Activated CD8-positive, alpha-beta memory T cell treated with anti-CD3 and anti-CD28 coated beads for 36 hours (primary cell): ENCODE data around the gene PPM1D. TPM values are rescaled to one million over a fixed set of nuclear protein-coding genes. Genes with fewer than 3 reads are reported as not detected.
"Not testable (repeated sequence)": the region's sequence is repeated elsewhere in the genome, so short reads cannot be mapped to it uniquely, and the experiment has no call there.

ENCODE experiments used
- CTCF ChIA-PET: fragments of 350-600 bp; sonication (Branson Sonifier 250); formaldehyde crosslinking; loops from one replicate; lab custom pipeline; 2021; ENCODE audit warnings: antibody characterized with exemption; lab: Charles Lee
- POLR2A ChIA-PET: fragments of 350-600 bp; sonication (Branson Sonifier 250); formaldehyde crosslinking; loops from one replicate; lab custom pipeline; 2021; ENCODE audit warnings: antibody characterized with exemption; lab: Charles Lee
- total RNA-seq, 2 experiments: library from RNA; stranded (reverse); gene quantifications; one replicate each; pipeline ENCODE4 v1.2.3, GENCODE V29; 2021

PPM1D gene
- 10 to 100 TPM; 14.0 to 14.5 TPM for total RNA-seq

DNA sequence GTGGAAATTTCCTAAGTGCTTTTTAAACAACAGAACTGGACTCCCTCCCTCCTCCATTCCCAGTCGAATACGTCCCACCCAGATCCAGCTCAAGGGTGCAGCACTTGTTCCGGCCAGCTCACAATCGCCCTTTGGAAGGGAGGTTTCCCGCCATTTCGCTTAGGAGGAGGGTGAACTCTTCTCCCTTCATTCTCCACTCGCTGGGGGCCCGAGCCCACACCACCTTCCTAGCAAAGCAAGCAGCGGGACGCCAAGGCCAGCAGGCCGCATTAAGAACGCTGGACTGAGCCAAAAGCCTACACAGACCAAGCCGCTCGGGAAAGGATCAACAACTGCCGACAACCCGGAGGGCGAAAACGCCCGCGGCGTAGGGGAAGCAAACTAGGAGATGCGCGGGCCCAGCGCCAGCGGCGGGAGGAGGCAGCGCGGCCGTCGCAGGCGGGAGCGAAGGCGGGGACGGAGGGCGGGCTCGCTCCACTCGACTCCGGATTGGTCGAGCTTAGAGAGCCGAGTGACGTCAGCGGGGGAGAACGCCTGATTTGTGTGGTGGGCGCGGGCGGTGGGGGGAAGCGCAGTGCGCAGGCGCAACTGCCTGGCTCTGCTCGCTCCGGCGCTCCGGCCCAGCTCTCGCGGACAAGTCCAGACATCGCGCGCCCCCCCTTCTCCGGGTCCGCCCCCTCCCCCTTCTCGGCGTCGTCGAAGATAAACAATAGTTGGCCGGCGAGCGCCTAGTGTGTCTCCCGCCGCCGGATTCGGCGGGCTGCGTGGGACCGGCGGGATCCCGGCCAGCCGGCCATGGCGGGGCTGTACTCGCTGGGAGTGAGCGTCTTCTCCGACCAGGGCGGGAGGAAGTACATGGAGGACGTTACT lies at the start of gene PPM1D:
Gene PPM1D (plus strand): TSS at position 574 of the 870 bp plus-strand sequence. CDS start 222 bp downstream, at position 796.
- ChIA-PET POLR2A (interaction anchor here (1.2 to 1.6 kb wide), 3 partner anchors 23 to 78 kb away, joined by 3 to 5 read pairs (median 3); partner anchors contain the start of gene BCAS3), CTCF (interaction anchor here (1.4 kb wide), 1 partner anchor 39 kb away, joined by 3 read pairs; no protein-coding TSS in a partner anchor)

GRCh38 chr17:60552255-60552654 lies 47.7 kb upstream of the PPM1D start:
- POLR2A ChIA-PET, CTCF ChIA-PET: not testable (repeated sequence)

DNA sequence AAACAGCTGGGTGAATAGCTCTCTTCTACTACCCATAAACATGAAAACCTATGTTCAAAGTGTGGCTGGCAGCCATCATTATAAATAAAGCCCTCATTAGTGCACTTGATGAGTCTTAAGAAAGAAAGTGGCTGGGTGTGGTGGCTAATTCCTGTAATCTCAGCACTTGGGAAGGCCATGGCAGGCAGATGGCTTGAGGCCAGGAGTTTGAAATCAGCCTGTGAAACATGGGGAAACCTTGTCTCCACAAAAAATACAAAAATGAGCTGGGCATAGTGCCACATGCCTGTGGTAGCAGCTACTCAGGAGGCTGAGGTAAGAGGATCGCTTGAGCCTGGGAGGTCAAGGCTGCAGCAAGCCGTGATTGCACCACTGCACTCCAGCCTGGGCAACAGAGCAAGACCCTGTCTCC lies 45.6 kb upstream of the PPM1D start:
- CTCF ChIA-PET: no interaction called here
- POLR2A ChIA-PET: no interaction called here

DNA sequence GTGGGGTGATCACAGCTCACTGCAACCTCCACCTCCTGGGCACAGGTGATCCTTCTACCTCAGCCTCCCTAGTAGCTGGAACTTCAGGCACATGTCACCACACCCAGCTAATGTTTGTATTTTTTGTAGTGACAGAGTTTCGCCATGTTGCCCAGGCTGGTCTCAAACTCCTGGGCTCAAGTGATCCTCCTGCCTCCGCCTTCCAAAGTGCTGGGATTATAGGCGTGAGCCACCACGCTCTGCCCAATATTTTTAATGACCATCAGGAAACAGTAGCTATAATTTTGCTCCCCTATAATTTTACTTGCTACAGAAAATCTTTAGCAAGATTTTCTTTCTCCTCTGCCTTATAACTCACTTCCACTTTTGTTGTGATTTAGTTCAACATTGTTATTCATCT lies 44.2 kb upstream of the PPM1D start:
- ChIA-PET POLR2A (no interaction called here), CTCF (no interaction called here)

GRCh38 chr17:60557805-60558204 lies 42.2 kb upstream of the PPM1D start:
- ChIA-PET CTCF (no interaction called here), POLR2A (interaction anchor here (0.6 kb wide), 1 partner anchor 254 kb away, joined by 6 read pairs; no protein-coding TSS in a partner anchor)

DNA sequence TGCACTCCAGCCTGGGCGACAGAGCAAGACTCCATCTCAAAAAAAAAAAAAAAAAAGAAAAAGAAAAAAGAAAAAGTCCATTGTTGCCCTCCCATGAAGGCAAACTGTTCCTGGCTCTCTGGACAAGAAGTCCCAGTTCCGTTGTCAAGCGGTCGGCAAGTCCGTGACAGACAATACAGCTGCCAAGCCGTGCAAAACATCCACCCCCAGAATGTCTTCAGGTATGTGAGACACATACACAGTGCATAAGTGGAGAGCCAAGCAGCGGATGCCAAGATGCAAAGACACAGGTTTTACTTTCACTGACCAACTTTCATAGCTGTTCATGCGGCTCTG lies 40.4 kb upstream of the PPM1D start:
- ChIA-PET POLR2A (no interaction called here), CTCF (interaction anchor here (0.6 kb wide), 1 partner anchor 52 kb away, joined by 3 read pairs; no protein-coding TSS in a partner anchor)

DNA sequence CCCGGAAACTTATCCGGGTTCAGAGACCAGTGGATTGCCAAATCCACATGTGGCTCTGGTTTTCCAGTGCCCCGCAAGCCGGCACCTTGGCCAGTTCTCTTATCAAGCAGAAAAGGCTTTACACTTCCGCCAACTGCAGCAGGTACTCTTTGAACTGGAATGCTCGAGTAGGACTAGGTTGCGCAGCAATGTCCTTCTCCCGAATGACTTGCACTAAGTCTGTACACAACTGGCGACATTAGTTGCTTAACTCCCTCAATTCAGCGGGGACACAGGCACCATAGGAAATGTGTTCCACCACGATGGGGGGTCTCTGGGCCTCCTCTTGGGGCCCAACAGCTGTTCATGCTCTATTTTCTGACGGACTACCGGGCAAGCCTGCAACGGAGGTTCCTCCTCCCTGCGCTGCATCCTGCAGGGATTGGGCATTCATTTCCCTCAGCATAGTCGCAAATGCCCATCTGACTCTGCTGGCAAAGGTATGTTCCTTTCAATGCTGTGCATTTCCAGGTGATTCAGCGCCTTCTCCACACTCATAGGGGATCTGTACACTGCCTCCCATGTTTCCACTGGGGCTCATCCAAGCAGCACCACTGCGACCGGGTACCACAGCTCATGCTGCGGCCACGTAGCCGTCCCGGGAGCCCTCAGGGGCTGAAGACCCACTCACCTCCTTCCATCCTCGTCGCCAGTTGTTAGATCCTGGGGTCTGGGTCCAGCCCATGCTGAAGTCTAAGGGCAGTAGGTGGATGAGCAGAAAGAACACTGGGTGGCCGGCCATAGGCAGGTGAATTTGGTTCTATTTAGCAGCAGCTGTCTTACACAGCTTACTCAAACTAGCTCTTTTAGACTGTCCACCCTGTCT lies 39.8 kb upstream of the PPM1D start:
- CTCF ChIA-PET: no interaction called here
- POLR2A ChIA-PET: no interaction called here

GRCh38 chr17:60560860-60561257 lies 39.1 kb upstream of the PPM1D start:
- POLR2A ChIA-PET: no interaction called here
- CTCF ChIA-PET: no interaction called here

GRCh38 chr17:60562421-60562820 lies 37.6 kb upstream of the PPM1D start:
- ChIA-PET CTCF (no interaction called here), POLR2A (no interaction called here)

GRCh38 chr17:60563743-60564142 lies 36.2 kb upstream of the PPM1D start:
- ChIA-PET CTCF (no interaction called here), POLR2A (no interaction called here)

GRCh38 chr17:60565233-60565632 lies 34.8 kb upstream of the PPM1D start:
- ChIA-PET CTCF (no interaction called here), POLR2A (no interaction called here)

GRCh38 chr17:60573236-60574051 lies 26.5 kb upstream of the PPM1D start:
- POLR2A ChIA-PET: no interaction called here
- CTCF ChIA-PET: interaction anchor here (0.6 to 1.2 kb wide), 2 partner anchors 17 to 330 kb away, joined by 3 read pairs; no protein-coding TSS in a partner anchor

GRCh38 chr17:60577147-60577915 lies 22.7 kb upstream of the PPM1D start:
- ChIA-PET CTCF (interaction anchor here (0.5 to 1.5 kb wide), 3 partner anchors 60 to 1531 kb away, joined by 3 to 4 read pairs (median 4); no protein-coding TSS in a partner anchor), POLR2A (interaction anchor here (0.7 kb wide), 1 partner anchor 406 kb away, joined by 4 read pairs; no protein-coding TSS in a partner anchor)

- POLR2A ChIA-PET: no interaction called here
- CTCF ChIA-PET: interaction anchor here (1.0 to 1.8 kb wide), 2 partner anchors 9 to 15 kb away, joined by 3 to 5 read pairs; no protein-coding TSS in a partner anchor
Observed at GRCh38 chr17:60579090-60579489, 20.9 kb upstream of the PPM1D start.

DNA sequence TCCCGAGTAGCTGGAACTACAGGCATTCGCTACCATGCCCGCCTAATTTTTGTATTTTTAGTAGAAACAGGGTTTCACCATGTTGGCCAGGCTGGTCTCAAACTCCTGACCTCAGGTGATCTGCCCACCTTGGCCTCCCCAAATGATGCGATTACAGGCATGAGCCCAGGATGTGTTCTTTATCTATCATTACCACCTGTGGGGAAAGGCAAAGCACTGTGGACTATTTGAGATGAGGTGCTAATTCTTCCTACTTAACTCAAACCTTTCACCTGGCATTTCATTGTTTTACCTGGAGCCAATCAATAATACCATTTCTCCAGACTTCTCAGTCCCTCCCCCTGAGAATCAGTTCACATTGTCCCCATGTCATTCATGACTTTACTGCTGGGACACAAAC lies 20.4 kb upstream of the PPM1D start:
- ChIA-PET POLR2A (no interaction called here), CTCF (interaction anchor here (1.0 to 1.8 kb wide), 2 partner anchors 9 to 14 kb away, joined by 3 to 5 read pairs; no protein-coding TSS in a partner anchor)

GRCh38 chr17:60583008-60583407 lies 17.0 kb upstream of the PPM1D start:
- CTCF ChIA-PET: interaction anchor here (1.2 to 1.4 kb wide), 2 partner anchors 8 to 14 kb away, joined by 4 read pairs; no protein-coding TSS in a partner anchor
- POLR2A ChIA-PET: no interaction called here

DNA sequence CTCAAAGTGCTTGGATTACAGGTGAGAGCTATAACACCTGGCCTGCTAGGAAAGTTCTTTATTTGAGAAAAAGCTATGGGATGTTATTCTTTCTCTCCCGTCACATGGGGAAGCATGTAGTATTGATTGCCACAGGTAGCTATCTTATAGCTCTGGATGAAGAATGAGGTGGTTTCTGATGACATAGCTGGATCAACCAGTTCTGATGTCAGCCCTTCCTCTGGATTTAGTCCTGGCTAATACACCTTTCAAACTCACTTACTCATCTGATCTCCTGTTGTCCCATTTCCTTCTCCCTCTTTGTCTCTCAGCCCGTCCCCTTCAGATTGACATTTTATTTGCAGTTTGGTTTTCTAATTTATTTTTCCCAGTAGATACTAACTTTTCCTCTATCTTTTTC lies 14.1 kb upstream of the PPM1D start:
- ChIA-PET POLR2A (no interaction called here), CTCF (no interaction called here)
